Ecto neural progenitor cell (in vitro differentiated cells): ENCODE measurements around the gene NEIL1.
A peak's percentile ranks its signal among the peaks of the same experiment; 100 is the strongest.
"Not testable (repeated sequence)": the region's sequence is repeated elsewhere in the genome, so short reads cannot be mapped to it uniquely, and the experiment has no call there.

Experiments used
- DNase-seq: peaks from one replicate; pipeline ENCODE4 v3.0.0-alpha.2; 2018; ENCODE audit warnings: low spot score

The NEIL1 gene

GRCh38 chr15:75346796-75347221, at the start of gene NEIL1:
NEIL1 (plus strand) TSS chr15:75347039; CDS start chr15:75348906, 1,867 bp downstream.
- DNase-seq: no peak

GRCh38 chr15:75298541-75299310, 48.1 kb upstream of the NEIL1 start:
- not testable (repeated sequence) for DNase-seq

DNA sequence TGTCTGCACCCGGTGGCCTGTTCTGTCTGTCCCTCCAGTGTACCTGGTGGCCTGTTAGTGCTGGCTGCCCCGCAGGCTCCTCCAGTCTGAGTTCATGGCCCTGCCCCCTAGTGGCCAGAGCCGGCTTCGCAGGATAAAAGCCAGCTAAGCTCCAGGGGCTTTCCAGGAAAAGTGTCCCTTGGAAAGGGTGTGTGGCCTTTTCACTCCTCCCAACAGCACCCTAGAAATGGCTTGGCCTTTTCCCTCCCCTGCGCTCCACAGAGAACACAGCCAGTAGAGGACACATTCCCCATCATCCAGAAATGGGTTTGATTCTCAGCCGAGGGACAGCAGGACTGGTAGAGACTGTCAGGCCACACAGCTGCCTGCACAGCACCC, 47.5 kb upstream of the NEIL1 start:
- DNase-seq: not testable (repeated sequence)

DNA sequence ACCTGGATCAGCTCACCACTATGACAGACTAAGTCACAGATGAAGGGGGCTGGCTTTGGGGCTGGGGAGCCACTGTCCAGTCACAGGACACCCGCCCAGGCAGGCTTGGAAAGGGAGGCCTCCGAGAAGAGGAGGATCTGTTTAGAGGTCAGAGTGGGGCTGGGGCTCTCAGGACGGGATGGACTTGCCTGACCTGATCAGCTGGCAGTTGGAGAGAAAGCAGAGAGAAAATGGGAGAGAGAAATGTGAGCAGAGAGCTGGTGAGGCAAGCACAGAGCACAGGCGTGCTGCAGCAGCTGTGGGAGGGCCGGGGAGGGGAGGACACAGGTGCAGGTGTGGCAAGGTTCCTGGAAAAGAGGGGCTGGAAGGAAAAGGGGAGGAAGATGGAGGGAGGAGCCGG, 46.8 kb upstream of the NEIL1 start:
- not testable (repeated sequence) for DNase-seq

DNA sequence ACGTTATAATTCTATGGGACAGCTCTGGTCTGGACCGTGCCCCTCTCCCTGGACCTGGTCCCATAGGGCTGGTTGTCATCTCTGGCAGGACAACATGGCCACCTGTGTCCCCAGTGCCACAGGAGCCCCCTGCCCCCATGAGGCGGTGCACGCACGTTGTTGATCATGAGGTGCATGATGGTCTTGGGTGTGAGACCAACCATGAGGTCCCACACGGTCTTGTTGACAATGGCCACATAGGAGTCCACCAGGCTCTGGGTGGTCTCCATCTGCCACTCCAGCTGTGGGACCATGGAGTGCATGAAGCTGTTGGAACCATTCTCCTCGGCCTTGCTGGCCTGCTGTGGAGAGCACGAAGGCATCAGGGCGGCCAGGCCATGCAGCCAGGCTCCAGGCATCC, 44.5 kb upstream of the NEIL1 start:
- no peak for DNase-seq

DNA sequence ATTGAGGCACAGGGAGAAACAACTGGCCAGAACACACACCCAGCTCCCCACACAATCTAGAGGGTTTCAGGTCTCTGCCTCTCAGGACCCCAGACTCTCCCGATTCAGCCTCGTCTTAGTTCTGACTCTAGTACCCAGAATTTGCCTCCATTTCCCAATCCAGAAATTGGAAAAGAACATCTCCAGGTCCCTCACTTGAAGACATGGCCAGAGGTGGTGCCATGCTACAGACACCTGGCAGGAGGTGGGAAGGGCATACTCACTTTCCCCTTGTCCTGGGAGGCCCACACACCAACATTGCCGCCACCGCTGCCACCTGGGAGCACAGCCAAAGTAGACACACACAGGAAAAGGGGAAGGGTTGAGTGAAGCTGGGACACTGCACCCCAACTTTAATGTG, 44.1 kb upstream of the NEIL1 start:
- DNase-seq: not testable (repeated sequence)

DNA sequence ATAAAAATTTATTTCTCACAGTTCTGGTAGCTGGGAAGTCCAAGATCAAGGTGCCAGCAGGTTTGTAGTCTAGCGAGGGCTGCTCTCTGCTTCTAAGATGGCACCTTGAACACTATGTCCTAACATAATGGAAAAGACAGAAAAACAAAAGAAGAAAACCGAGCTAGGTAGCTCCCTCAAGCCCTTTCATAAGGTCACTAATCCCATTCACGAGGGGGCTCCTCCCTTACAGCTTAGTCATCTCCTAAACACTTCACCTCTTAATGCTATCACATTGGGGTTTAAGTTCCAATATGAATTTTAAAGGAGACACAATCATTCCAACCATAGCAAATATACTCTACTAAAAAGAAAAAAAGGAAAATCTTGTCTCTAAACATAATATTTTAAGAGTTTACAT, 40.7 kb upstream of the NEIL1 start:
- DNase-seq: no peak

- DNase-seq: peak; percentile 70
Observed at GRCh38 chr15:75307778-75308390, 39.0 kb upstream of the NEIL1 start.

DNA sequence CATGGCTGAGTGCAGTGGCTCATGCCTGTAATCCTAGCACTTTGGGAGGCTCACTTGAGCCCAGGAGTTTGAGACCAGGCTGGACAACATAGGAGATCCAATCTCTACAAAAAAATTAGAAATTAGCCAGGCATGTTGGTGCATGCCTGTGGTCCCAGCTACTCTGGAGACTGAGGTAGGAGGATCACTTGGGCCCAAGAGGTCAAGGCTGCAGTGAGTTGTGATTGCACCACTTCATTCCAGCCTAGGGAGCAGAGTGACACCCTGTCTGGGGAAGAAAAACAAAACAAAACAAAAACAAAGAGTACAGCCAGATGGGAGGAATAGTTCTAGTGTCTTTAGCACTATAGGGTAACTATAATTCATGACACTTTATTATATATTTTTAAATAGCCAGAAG, 37.1 kb upstream of the NEIL1 start:
- DNase-seq: no peak

GRCh38 chr15:75312548-75312947, 34.3 kb upstream of the NEIL1 start:
- not testable (repeated sequence) for DNase-seq

GRCh38 chr15:75313116-75313845, 33.6 kb upstream of the NEIL1 start:
- DNase-seq: peak; percentile 29

GRCh38 chr15:75314552-75315290, 32.1 kb upstream of the NEIL1 start:
- peak; percentile 10 for DNase-seq

DNA sequence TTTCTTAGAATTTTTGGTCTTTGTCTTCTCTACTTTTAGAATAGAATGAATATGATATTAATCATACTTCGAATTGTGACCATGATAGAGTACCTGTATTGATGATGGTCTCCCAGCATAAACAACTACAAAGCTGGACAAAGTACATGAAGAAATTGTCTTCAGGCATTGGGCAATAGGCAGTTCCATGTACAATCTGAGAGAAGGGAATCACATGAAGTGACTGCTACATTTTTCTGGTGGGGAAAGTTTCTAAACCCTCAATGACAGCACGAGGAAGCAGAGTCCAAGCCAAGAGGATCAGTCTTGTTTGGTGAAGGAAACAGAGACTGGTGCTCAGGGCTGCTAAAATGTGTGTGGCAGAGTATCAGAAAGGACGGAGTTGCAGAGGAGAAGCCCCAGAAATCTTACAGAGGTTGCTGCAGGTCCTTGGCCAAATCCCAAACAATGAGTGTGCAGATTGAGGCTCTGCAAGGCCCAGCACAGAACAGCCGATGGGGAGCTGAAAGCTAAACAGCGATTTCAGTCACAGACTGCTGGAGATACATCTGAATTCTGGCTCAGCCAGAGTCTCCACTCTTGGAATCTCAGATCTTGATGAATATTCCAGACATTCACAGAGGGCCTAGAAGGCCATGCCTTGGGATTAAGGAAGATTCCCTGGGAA, 27.5 kb upstream of the NEIL1 start:
- not testable (repeated sequence) for DNase-seq

DNA sequence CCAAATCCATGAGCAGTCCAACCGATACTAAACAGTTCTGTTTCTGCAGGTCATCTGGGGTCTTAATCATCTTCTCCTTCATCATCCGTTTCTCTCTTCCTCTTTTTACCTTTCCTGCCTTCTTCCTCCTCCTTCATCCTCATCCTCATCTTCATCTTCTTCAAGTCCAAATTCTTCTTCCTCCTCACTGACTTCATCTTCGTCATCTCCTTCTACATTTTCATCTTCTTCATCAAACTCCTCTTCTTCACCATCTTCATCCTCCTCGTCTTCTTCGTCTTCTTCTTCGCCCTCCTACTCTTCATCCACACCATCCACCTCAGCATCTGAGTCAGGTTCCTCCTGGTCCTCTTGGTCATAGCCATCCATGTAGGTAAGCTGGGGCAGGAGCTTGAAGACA, 25.1 kb upstream of the NEIL1 start:
- DNase-seq: no peak

- no peak for DNase-seq
Observed at GRCh38 chr15:75325922-75326321, 20.9 kb upstream of the NEIL1 start.

- no peak for DNase-seq
Observed at GRCh38 chr15:75327005-75327404, 19.8 kb upstream of the NEIL1 start.

- DNase-seq: no peak
Observed at GRCh38 chr15:75327491-75327890, 19.3 kb upstream of the NEIL1 start.

DNA sequence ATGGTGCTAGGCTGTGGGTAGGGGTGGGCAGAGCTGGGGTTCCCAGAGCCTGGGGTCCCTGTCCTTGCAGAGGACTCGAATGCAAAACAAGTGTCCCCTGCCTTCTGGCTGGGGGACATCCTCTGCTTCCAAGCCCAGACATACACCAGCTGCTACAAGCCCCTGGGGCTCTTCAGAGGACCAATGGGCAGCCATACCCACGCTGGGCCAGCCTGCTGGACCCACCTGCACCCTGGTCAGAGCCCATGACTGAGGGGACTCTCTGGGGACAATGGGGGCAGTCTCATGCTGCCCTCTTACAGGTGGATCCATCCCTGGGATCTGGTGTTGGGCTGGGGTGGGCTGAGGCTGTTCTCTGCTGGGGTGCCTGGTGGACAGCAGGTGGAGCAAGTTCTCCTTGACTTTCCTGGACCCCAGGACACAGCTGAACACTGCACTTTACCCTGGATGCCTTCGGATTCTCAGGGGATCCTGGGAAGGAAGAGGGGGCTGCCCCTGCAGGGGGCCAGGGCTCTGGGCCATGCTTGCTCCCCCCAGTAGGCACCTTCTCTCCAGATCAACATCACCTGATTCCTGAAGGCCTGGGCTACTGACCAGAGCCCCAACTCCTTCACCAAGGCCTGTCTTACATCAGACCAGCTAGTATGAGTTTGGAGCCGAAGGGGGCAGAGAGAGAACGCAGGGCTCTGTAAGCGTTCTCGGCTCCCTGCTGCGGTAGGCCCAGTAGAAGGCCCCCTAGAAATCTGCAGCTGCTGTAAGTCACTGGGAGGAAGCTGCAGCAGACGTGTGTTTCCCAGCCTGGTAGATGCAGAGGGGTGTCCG, 18.1 kb upstream of the NEIL1 start:
- no peak for DNase-seq

DNA sequence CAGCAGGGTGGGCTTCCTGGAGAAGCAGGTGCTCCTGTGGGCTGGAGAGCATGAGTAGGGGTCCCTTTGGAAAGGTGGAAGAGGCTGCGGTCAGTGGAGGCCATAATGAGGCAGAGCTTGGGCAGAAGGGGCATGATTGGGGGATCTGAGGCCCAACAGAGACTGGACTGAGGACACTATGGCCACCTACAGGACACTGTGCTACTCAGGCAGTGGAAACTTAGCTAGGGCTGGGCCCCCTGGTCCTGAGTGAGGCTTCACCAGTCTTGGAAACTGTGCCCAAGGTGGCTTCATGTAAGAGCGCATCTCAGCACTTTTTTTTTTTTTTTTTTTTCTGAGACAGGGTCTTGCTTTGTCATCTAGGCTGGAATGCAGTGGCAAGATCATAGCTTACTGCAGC, 17.3 kb upstream of the NEIL1 start:
- no peak for DNase-seq

DNA sequence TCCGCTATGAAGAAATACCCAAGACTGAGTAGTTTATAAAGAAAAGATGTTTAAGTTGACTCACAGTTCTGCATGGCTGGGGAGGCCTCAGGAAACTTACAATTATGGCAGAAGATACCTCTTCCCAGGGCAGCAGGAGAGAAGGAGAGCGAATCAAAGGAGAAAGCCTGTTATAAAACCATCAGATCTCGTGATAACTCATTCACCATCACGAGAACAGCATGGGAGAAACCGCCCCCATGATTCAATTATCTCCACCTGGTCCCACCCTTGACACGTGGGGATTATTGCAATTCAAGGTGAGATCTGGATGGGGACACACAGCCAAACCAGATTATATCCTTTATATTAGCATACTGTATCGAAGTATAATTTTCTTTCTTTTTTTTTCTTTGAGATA, 14.7 kb upstream of the NEIL1 start:
- not testable (repeated sequence) for DNase-seq
